GM12878 (cell line): Measurements from ENCODE around the gene DDX27. TPM values are rescaled to one million over a fixed set of nuclear protein-coding genes. Genes with fewer than 3 reads are reported as not detected.
A peak's percentile ranks its signal among the peaks of the same experiment; 100 is the strongest.

Experiments
- ATAC-seq: fragments of 200-7000 bp; cut with Tn5 transposase; 3 replicates; pipeline ENCODE4 v1.9.1; 2020; ENCODE audit warnings: mild to moderate bottlenecking, moderate library complexity
- BruUV-seq: library from RNA; stranded (reverse); fragments of 400-500 nt; replicated peaks from 2 replicates; lab custom pipeline; 2021; lab: Mats Ljungman, UMichigan
- CTCF ChIA-PET: fragments of 300-600 bp; sonication (Branson Sonifier 250); formaldehyde crosslinking; extraction: SDS; loops from one replicate; lab custom pipeline; 2021; ENCODE audit warnings: inconsistent platforms; lab: Yijun Ruan, JAX
- POLR2A ChIA-PET: fragments of 350-600 bp; formaldehyde crosslinking; extraction: SDS; loops from one replicate; lab custom pipeline; 2021; ENCODE audit warnings: inconsistent platforms; lab: Charles Lee
- RAD21 ChIA-PET: fragments of 300-600 bp; sonication (Branson Sonifier 250); formaldehyde crosslinking; loops from one replicate; lab custom pipeline; 2023; ENCODE audit warnings: antibody characterized with exemption; ENCODE audit not compliant: unreplicated experiment; lab: Charles Lee
- SMC1A ChIA-PET: fragments of 300-600 bp; sonication (Branson Sonifier 250); formaldehyde crosslinking; loops from one replicate; lab custom pipeline; 2023; ENCODE audit not compliant: unreplicated experiment, uncharacterized antibody; lab: Charles Lee
- DNase-seq: peaks from one replicate; pipeline ENCODE4 v3.0.0-alpha.2; 2011; ENCODE audit warnings: low read depth, low spot score
- FAIRE-seq: peaks from 3 replicates; lab custom pipeline; 2011; peaks lifted over from hg19 to GRCh38; lab: Jason Lieb, UNC
- H2AFZ ChIP-seq: 2 replicates; pipeline ENCODE4 v1.6.0; 2011; ENCODE audit warnings: low read depth, low read length, control low read depth; ENCODE audit not compliant: control insufficient read depth
- H3K27ac ChIP-seq: 2 replicates; pipeline ENCODE4 v1.5.1; 2011; ENCODE audit warnings: control low read depth; ENCODE audit not compliant: control insufficient read depth, insufficient read depth
- H3K27me3 ChIP-seq, 2 experiments: replicated peaks in 1 of 2; 2 replicates each; pipeline versions ENCODE4 v1.6.0 to v1.6.1; 2011; ENCODE audit warnings: low read length in 1 of 2; ENCODE audit not compliant: control insufficient read depth in 2 of 2, insufficient read depth in 2 of 2
- H3K36me3 ChIP-seq, 2 experiments: 2 replicates each; pipeline ENCODE4 v1.5.1; 2011; ENCODE audit warnings: low read length in 1 of 2; ENCODE audit not compliant: control insufficient read depth in 2 of 2, insufficient read depth in 2 of 2
- H3K4me1 ChIP-seq: 2 replicates; pipeline ENCODE4 v1.6.1; 2011; ENCODE audit warnings: mild to moderate bottlenecking, low read length, moderate library complexity, mixed read lengths; ENCODE audit not compliant: control insufficient read depth, insufficient read depth
- H3K4me2 ChIP-seq: 2 replicates; pipeline ENCODE4 v1.6.0; 2011; ENCODE audit warnings: control low read depth; ENCODE audit not compliant: control insufficient read depth, insufficient read depth
- H3K4me3 ChIP-seq: fragments of 200-600 bp; sonication (generic); 2 replicates; pipeline ENCODE4 v1.5.1; 2016
- H3K79me2 ChIP-seq: 2 replicates; pipeline ENCODE4 v1.6.0; 2011; ENCODE audit warnings: low read length; ENCODE audit not compliant: control insufficient read depth, insufficient read depth
- H3K9ac ChIP-seq: 2 replicates; pipeline ENCODE4 v1.8.0; 2011; ENCODE audit warnings: low read length, control low read depth, mixed read lengths; ENCODE audit not compliant: control insufficient read depth, insufficient read depth
- H3K9me3 ChIP-seq: replicated peaks from 3 replicates; pipeline ENCODE4 v1.5.1; 2011; ENCODE audit warnings: mild to moderate bottlenecking, low read length; ENCODE audit not compliant: control insufficient read depth, insufficient read depth
- H4K20me1 ChIP-seq: 2 replicates; pipeline ENCODE4 v1.6.0; 2011; ENCODE audit not compliant: control insufficient read depth, insufficient read depth
- ASH2L ChIP-seq: fragments of 300-600, 200-600 bp; sonication (generic); IDR thresholded peaks from 2 replicates; pipeline ENCODE4 v1.6.1; 2017; ENCODE audit warnings: low read depth, mild to moderate bottlenecking, borderline replicate concordance
- ATF2 ChIP-seq: IDR thresholded peaks from 2 replicates; pipeline ENCODE4 v1.6.1; 2012; ENCODE audit warnings: low read length, inconsistent platforms
- CBX3 ChIP-seq: fragments of 200-600 bp; sonication (generic); IDR thresholded peaks from 2 replicates; pipeline ENCODE4 v1.6.1; 2016; ENCODE audit warnings: low read depth, borderline replicate concordance
- CUX1 ChIP-seq: IDR thresholded peaks from 2 replicates; pipeline ENCODE4 v1.6.1; 2012; ENCODE audit warnings: improper control_type of control experiment, low read depth, low read length; ENCODE audit not compliant: insufficient replicate concordance
- HCFC1 ChIP-seq: fragments of 150-350 bp; IDR thresholded peaks from 2 replicates; pipeline ENCODE4 v1.6.1; 2014; ENCODE audit warnings: low read length
- HDAC2 ChIP-seq: fragments of 200-600 bp; sonication (generic); IDR thresholded peaks from 2 replicates; pipeline ENCODE4 v1.6.1; 2017
- KAT2A ChIP-seq: conservative IDR thresholded peaks from 2 replicates; pipeline ENCODE4 v1.6.1; 2011; ENCODE audit warnings: low read depth, low read length; ENCODE audit not compliant: control insufficient read depth
- NFYB ChIP-seq: IDR thresholded peaks from 2 replicates; pipeline ENCODE4 v1.6.1; 2011; ENCODE audit warnings: low read depth, mild to moderate bottlenecking, low read length, improper control_type of control experiment, moderate library complexity; ENCODE audit not compliant: insufficient read depth
- PAX5 ChIP-seq: IDR thresholded peaks from 2 replicates; pipeline ENCODE4 v1.6.1; 2011; ENCODE audit warnings: low read depth, low read length, borderline replicate concordance
- POLR2A ChIP-seq: IDR thresholded peaks from 2 replicates; pipeline ENCODE4 v1.6.1; 2011; ENCODE audit warnings: low read depth, mild to moderate bottlenecking, low read length
- RUNX3 ChIP-seq: IDR thresholded peaks from 2 replicates; pipeline ENCODE4 v1.6.1; 2012; ENCODE audit warnings: low read length, inconsistent platforms
- SREBF2 ChIP-seq: IDR thresholded peaks from 2 replicates; pipeline ENCODE4 v1.6.1; 2012; ENCODE audit warnings: mild to moderate bottlenecking, low read length
- STAT1 ChIP-seq: fragments of 450-650 bp; conservative IDR thresholded peaks from 2 replicates; pipeline ENCODE4 v1.6.1; 2014; ENCODE audit warnings: antibody characterized with exemption, mild to moderate bottlenecking
- WGBS: methylation state at CpG from one replicate; pipeline ENCODE4 v1.1.6; 2016; ENCODE audit warnings: low lambda C conversion rate; ENCODE audit not compliant: insufficient replicate concordance, insufficient coverage; ENCODE audit errors: missing lambda C conversion rate; 5-methylcytosine and 5-hydroxymethylcytosine counted together
- in situ Hi-C: fragments of 300-500 bp; cut with MboI; formaldehyde crosslinking; loops from 9 replicates; pipeline ENCODE4 v1.14.3; 2018; ENCODE audit warnings: mixed read lengths
- intact Hi-C: fragments of 100-400 bp; cut with micrococcal nuclease; formaldehyde crosslinking; loops from one replicate; pipeline ENCODE4 v1.14.2; 2022; ENCODE audit not compliant: unreplicated experiment
- polyA plus RNA-seq, 11 experiments: library from polyadenylated mRNA; depleted of rRNA in 4 of 11; unstranded in 6 of 11; stranded (reverse) in 5 of 11; fragments of >200 nt; fragmentation: Nextera tagmentation in 4 of 11; fragmentation: Illumina TruSeq in 1 of 11; extraction: Ambion mirVana in 4 of 11; extraction: Trizol in 1 of 11; gene quantifications; 1 replicate in 1 of 11; 2 replicates in 10 of 11; pipeline versions ENCODE4 v1.2.1 to v1.2.3, GENCODE V29; 2011 to 2016; ENCODE audit warnings: inconsistent platforms in 2 of 11, missing spikeins in 2 of 11, low read depth in 1 of 11
- total RNA-seq, 4 experiments: library from RNA; depleted of rRNA in 3 of 4; stranded (reverse); fragments of >200 nt in 3 of 4; fragmentation: Illumina TruSeq in 1 of 4; extraction: Trizol in 1 of 4; gene quantifications; 2 replicates each; pipeline versions ENCODE4 v1.2.1 to v1.2.3, GENCODE V29; 2013 to 2021

Gene DDX27
- total and polyA plus RNA-seq, 10 of the 15 experiments (the other 5 are each of a cell fraction or from before 2014, with no cell fraction given), result 19.8 to 78.8 (median 54.9) TPM

GRCh38 chr20:49184691-49185070 is 34.5 kb upstream of the DDX27 start:
- ATAC-seq (no peak), FAIRE-seq (no peak)
- SMC1A ChIA-PET, result interaction anchor here (0.6 to 13.5 kb wide), 12 partner anchors 8 to 102 kb away, joined by 3 to 271 read pairs (median 3); no protein-coding TSS in a partner anchor
- no peaks in the 10 kb centered on the region for H3K27me3 ChIP-seq
- peak overlapping the region; percentile 78 for H3K4me2 ChIP-seq
- POLR2A ChIA-PET, result interaction anchor here (0.6 to 14.2 kb wide), 7 partner anchors 10 to 92 kb away, joined by 4 to 214 read pairs (median 5); no protein-coding TSS in a partner anchor
- CTCF ChIA-PET, result interaction anchor here (0.9 to 10.1 kb wide), 7 partner anchors 10 to 52 kb away, joined by 3 to 113 read pairs (median 3); partner anchors contain the start of gene DDX27
- intact Hi-C loops (loop anchor here (1.0 to 5.0 kb wide), 2 partner anchors 19 to 93 kb away; partner anchors contain the start of gene ZNFX1), in situ Hi-C loops (no loop called here)
- 0 out of 2 replicates have a peak overlapping the region, but pooled peaks have one; percentile 42 for H3K4me3 ChIP-seq
- no TSS peak for BruUV-seq
- WGBS, result 47% methylated on average over 3 of the region's 3 CpGs
- no peak overlapping the region for H2AFZ ChIP-seq
- peak overlapping the region; percentile 37; the same call in 1 of the 2 replicates for H3K27ac ChIP-seq
- H3K36me3 ChIP-seq, result no peaks in the 10 kb centered on the region
- H4K20me1 ChIP-seq, result no peaks in the 10 kb centered on the region; the same call in 1 of the 2 replicates
- peak overlapping the region; percentile 38; the same call in 1 of the 2 replicates for H3K9ac ChIP-seq
- peaks cover 81% of the 10 kb centered on the region for H3K79me2 ChIP-seq
- no peaks in the 10 kb centered on the region; the same call in 2 of the 3 replicates for H3K9me3 ChIP-seq
- peaks cover 16% of the 10 kb centered on the region; the same call in 1 of the 2 replicates for H3K4me1 ChIP-seq
- RAD21 ChIA-PET, result interaction anchor here (1.0 to 10.7 kb wide), 5 partner anchors 11 to 50 kb away, joined by 3 to 197 read pairs (median 4); partner anchors contain the start of gene DDX27
- no peak for TF ChIP-seq PAX5
- no peak for TF ChIP-seq NFYB
- TF ChIP-seq SREBF2, result no peak
- no peak for TF ChIP-seq HCFC1
- no peak for TF ChIP-seq KAT2A
- no peak for TF ChIP-seq ASH2L
- TF ChIP-seq STAT1, result no peak
- no peak for TF ChIP-seq ATF2
- TF ChIP-seq RUNX3, result no peak
- TF ChIP-seq CUX1, result no peak
- no peak for TF ChIP-seq CBX3
- TF ChIP-seq POLR2A, result no peak
- TF ChIP-seq HDAC2, result no peak
- TF ChIP-seq, all 136 proteins: peak for 0
- no peak for DNase-seq
